Keratinocyte (primary cell): Measurements from ENCODE around the gene CPAMD8. TPM values are rescaled to one million over a fixed set of nuclear protein-coding genes. Genes with fewer than 3 reads are reported as not detected.

Source experiments
- DNase-seq: peaks from one replicate; pipeline ENCODE4 v3.0.0-alpha.2; 2011; ENCODE audit warnings: low read depth, missing footprints, low spot score
- FAIRE-seq: peaks from 2 replicates; lab custom pipeline; 2011; peaks lifted over from hg19 to GRCh38; lab: Jason Lieb, UNC
- H2AFZ ChIP-seq: 2 replicates; pipeline ENCODE4 v1.6.0; 2012; ENCODE audit warnings: low read length, control low read depth, inconsistent platforms; ENCODE audit not compliant: control insufficient read depth
- H3K27ac ChIP-seq: 2 replicates; pipeline ENCODE4 v1.5.1; 2011; ENCODE audit warnings: low read length; ENCODE audit not compliant: control insufficient read depth, insufficient read depth
- H3K27me3 ChIP-seq: 3 replicates; pipeline ENCODE4 v1.6.0; 2011; ENCODE audit warnings: low read length; ENCODE audit not compliant: control insufficient read depth, insufficient read depth; ENCODE audit errors: extremely low read depth
- H3K36me3 ChIP-seq, 2 experiments: 2 replicates in 1 of 2; 3 replicates in 1 of 2; pipeline ENCODE4 v1.5.1; 2011; ENCODE audit warnings: low read length in 2 of 2, mild to moderate bottlenecking in 1 of 2; ENCODE audit not compliant: control insufficient read depth in 2 of 2, insufficient read depth in 2 of 2; ENCODE audit errors: extremely low read depth in 1 of 2
- H3K4me1 ChIP-seq: 3 replicates; pipeline ENCODE4 v1.5.1; 2011; ENCODE audit warnings: low read length; ENCODE audit not compliant: control insufficient read depth, insufficient read depth; ENCODE audit errors: extremely low read depth
- H3K4me2 ChIP-seq: 3 replicates; pipeline ENCODE4 v1.6.0; 2011; ENCODE audit warnings: low read depth, low read length; ENCODE audit not compliant: control insufficient read depth, insufficient read depth; ENCODE audit errors: extremely low read depth
- H3K4me3 ChIP-seq, 3 experiments: fragments of 200-600 bp in 1 of 3; sonication (generic) in 1 of 3; 2 replicates in 2 of 3; 3 replicates in 1 of 3; pipeline ENCODE4 v1.5.1; 2011 to 2016; ENCODE audit warnings: low read length in 3 of 3, mild to moderate bottlenecking in 3 of 3, control low read depth in 2 of 3, inconsistent platforms in 1 of 3, low read depth in 1 of 3, mixed read lengths in 1 of 3, mixed run types in 1 of 3, moderate library complexity in 1 of 3; ENCODE audit not compliant: control insufficient read depth in 2 of 3, insufficient read depth in 2 of 3; ENCODE audit errors: extremely low read depth in 1 of 3
- H3K79me2 ChIP-seq: 2 replicates; pipeline ENCODE4 v1.6.0; 2012; ENCODE audit warnings: low read length; ENCODE audit not compliant: control insufficient read depth, insufficient read depth
- H3K9ac ChIP-seq: 3 replicates; pipeline ENCODE4 v1.6.0; 2011; ENCODE audit warnings: low read length; ENCODE audit not compliant: control insufficient read depth, insufficient read depth; ENCODE audit errors: extremely low read depth
- H3K9me1 ChIP-seq: 3 replicates; pipeline ENCODE4 v1.6.0; 2011; ENCODE audit warnings: low read length; ENCODE audit not compliant: control insufficient read depth, insufficient read depth; ENCODE audit errors: extremely low read depth
- H3K9me3 ChIP-seq: 2 replicates; pipeline ENCODE4 v1.5.1; 2012; ENCODE audit warnings: low read depth, low read length; ENCODE audit not compliant: control insufficient read depth
- H4K20me1 ChIP-seq: 3 replicates; pipeline ENCODE4 v1.6.0; 2011; ENCODE audit warnings: low read length; ENCODE audit not compliant: control insufficient read depth, insufficient read depth; ENCODE audit errors: extremely low read depth
- CTCF ChIP-seq, 3 experiments: IDR thresholded peaks in 1 of 3; conservative IDR thresholded peaks in 1 of 3; optimal IDR thresholded peaks in 1 of 3; 2 replicates in 2 of 3; 3 replicates in 1 of 3; pipeline versions ENCODE3 to v1.5.1; 2011; ENCODE audit warnings: low read length in 3 of 3, mild to moderate bottlenecking in 3 of 3, moderate library complexity in 2 of 3, control low read depth in 1 of 3, inconsistent platforms in 1 of 3; ENCODE audit not compliant: insufficient read depth in 2 of 3; ENCODE audit errors: extremely low read depth in 1 of 3
- EZH2 ChIP-seq: IDR thresholded peaks from one replicate; pipeline ENCODE4 v1.6.1; 2012; ENCODE audit warnings: inconsistent platforms, mild to moderate bottlenecking, low read length, moderate library complexity
- dilution Hi-C: fragments of 300-500 bp; cut with MboI; formaldehyde crosslinking; loops from one replicate; pipeline ENCODE4 v1.7.0; 2020; ENCODE audit warnings: low sequenced_read_pairs; ENCODE audit not compliant: extremely low pct_ligation_motif_present
- polyA plus RNA-seq, 5 experiments: library from polyadenylated mRNA; depleted of rRNA in 3 of 5; stranded (reverse) in 3 of 5; stranded (forward) in 1 of 5; unstranded in 1 of 5; fragments of >200 nt; gene quantifications; 1 replicate in 1 of 5; 2 replicates in 3 of 5; 3 replicates in 1 of 5; pipeline versions ENCODE4 v1.2.1 to v1.2.3, GENCODE V29; 2011 to 2012; ENCODE audit warnings: missing spikeins in 2 of 5, low read depth in 1 of 5, low replicate concordance in 1 of 5

The CPAMD8 gene
- polyA plus RNA-seq, 1 donor (not counting 4 experiments of a cell fraction or from before 2014, with no cell fraction given): 0.38 TPM

GRCh38 chr19:16978839-16979802 lies 47.5 kb downstream of the CPAMD8 start:
- no peak for DNase-seq
- Histone ChIP-seq H3K36me3 (no peaks in the 10 kb centered on the region), H4K20me1 (no peaks in the 10 kb centered on the region), H2AFZ (no peak overlapping the region), H3K27me3 (no peaks in the 10 kb centered on the region), H3K4me1 (no peaks in the 10 kb centered on the region), H3K79me2 (no peaks in the 10 kb centered on the region), H3K9ac (no peak overlapping the region), H3K4me2 (no peak overlapping the region), H3K9me1 (no peaks in the 10 kb centered on the region), H3K4me3 (no peak overlapping the region), H3K27ac (no peak overlapping the region), H3K9me3 (no peaks in the 10 kb centered on the region)
- dilution Hi-C loops: no loop called here
- TF ChIP-seq EZH2: no peak
- TF ChIP-seq CTCF (optimal IDR thresholded peaks at IDR 0.05 in 1 of 3, IDR thresholded peaks at IDR 0.05 in 1 of 3, conservative IDR thresholded peaks at IDR 0.05 in 1 of 3; ENCODE audit: extremely low read depth in 1 of 3, insufficient read depth in 2 of 3, low read length in 3 of 3): no peak
- FAIRE-seq: no peak

- Histone ChIP-seq H3K79me2 (no peaks in the 10 kb centered on the region), H3K4me1 (no peaks in the 10 kb centered on the region), H3K4me3 (no peak overlapping the region), H4K20me1 (no peaks in the 10 kb centered on the region), H3K9ac (no peak overlapping the region), H3K36me3 (no peaks in the 10 kb centered on the region), H3K9me3 (no peaks in the 10 kb centered on the region), H3K27me3 (no peaks in the 10 kb centered on the region), H3K27ac (no peak overlapping the region), H3K9me1 (no peaks in the 10 kb centered on the region), H2AFZ (no peak overlapping the region), H3K4me2 (no peak overlapping the region)
- dilution Hi-C loops: no loop called here
- no peak for FAIRE-seq
- TF ChIP-seq CTCF (optimal IDR thresholded peaks at IDR 0.05 in 1 of 3, IDR thresholded peaks at IDR 0.05 in 1 of 3, conservative IDR thresholded peaks at IDR 0.05 in 1 of 3; ENCODE audit: extremely low read depth in 1 of 3, insufficient read depth in 2 of 3, low read length in 3 of 3) (no peak), EZH2 (no peak)
- no peak for DNase-seq
These were observed 48.5 kb downstream of the CPAMD8 start for GRCh38 chr19:16978156-16978555.
